ENCODE data around the gene SERPINB6. TPM values are rescaled to one million over a fixed set of nuclear protein-coding genes. Genes with fewer than 3 reads are reported as not detected.

SERPINB6 gene
- polyA plus RNA-seq, 1 experiment = 89.6 TPM

DNA sequence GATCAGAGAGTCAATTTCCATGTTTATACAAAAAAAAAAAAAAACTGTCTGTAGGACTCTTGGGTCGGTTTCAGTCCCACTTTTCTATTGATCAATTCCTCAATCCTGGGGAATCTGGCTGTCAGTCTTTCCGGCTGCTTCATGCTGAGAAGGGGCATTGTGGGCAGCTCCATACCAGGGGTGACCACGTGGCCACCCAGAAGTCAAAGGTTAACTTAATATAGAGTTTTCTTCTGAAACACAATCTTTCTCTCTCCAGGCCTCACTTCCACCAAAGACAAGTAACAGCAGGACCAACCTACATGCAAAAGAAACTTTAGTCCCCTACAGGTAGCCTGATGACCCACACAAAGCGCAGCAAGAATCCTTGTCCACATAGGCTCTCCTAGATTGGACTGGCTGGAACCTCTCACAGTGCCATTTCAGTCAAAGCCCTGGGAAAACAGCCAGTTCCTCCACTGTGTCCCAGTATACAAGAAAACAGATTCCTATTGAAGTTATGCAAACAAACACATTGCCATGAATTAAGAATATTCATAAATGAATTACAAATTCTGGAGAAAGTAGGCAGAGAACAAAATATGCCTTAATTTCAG, 49.7 kb downstream of the SERPINB6 start:
- CTCF ChIA-PET = interaction anchor here (0.9 to 4.9 kb wide), 3 partner anchors 9 to 21 kb away, joined by 3 to 36 read pairs (median 4); no protein-coding TSS in a partner anchor
- H3K27me3 ChIP-seq (ENCODE audit: control insufficient read depth, insufficient read depth, low read length) = peaks cover 4% of the 10 kb centered on the region
- POLR2A ChIA-PET = no interaction called here
- DNase-seq (ENCODE audit: low read depth) = no peak
- no peak for TF ChIP-seq CTCF (IDR thresholded peaks at IDR 0.05; ENCODE audit: insufficient read depth, low read depth, low read length)
- no peaks in the 10 kb centered on the region for H3K36me3 ChIP-seq (ENCODE audit: control insufficient read depth, insufficient read depth, low read length)
- H3K4me3 ChIP-seq (ENCODE audit: low read depth, low read length) = no peak overlapping the region

- H3K4me3 ChIP-seq (ENCODE audit: low read depth, low read length) = no peak overlapping the region
- TF ChIP-seq CTCF (IDR thresholded peaks at IDR 0.05; ENCODE audit: insufficient read depth, low read depth, low read length) = no peak
- ChIA-PET CTCF (interaction anchor here (0.7 to 4.9 kb wide), 4 partner anchors 9 to 172 kb away, joined by 3 to 36 read pairs (median 3); no protein-coding TSS in a partner anchor), POLR2A (no interaction called here)
- no peaks in the 10 kb centered on the region for H3K36me3 ChIP-seq (ENCODE audit: control insufficient read depth, insufficient read depth, low read length)
- H3K27me3 ChIP-seq (ENCODE audit: control insufficient read depth, insufficient read depth, low read length) = no peaks in the 10 kb centered on the region; the same call in 1 of the 2 replicates
- DNase-seq (ENCODE audit: low read depth) = no peak
These were observed 50.7 kb downstream of the SERPINB6 start for GRCh38 chr6:2920671-2921112.

DNA sequence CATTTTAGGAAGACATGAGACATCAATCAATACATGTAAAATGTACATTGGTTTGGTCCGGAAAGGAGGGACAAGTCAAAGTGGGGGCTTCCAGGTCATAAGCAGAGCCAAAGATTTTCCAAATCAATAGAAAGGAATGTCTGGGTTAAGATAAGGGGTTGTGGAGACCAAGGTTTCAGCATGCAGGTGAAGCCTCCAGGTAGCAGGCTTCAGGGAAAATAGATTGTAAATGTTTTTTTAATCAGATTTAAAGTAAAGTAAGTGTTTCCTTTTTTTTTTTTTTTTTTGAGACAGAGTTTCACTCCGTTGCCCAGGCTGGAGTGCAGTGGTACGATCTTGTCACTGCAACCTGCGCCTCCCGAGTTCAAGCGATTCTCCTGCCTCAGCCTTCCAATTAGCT, 51.5 kb downstream of the SERPINB6 start:
- no peak for TF ChIP-seq CTCF (IDR thresholded peaks at IDR 0.05; ENCODE audit: insufficient read depth, low read depth, low read length)
- no peak for DNase-seq (ENCODE audit: low read depth)
- Histone ChIP-seq H3K4me3 (ENCODE audit: low read depth, low read length) (no peak overlapping the region), H3K36me3 (ENCODE audit: control insufficient read depth, insufficient read depth, low read length) (no peaks in the 10 kb centered on the region), H3K27me3 (ENCODE audit: control insufficient read depth, insufficient read depth, low read length) (no peaks in the 10 kb centered on the region; the same call in 1 of the 2 replicates)
- POLR2A ChIA-PET = no interaction called here
- CTCF ChIA-PET = interaction anchor here (0.7 to 4.9 kb wide), 4 partner anchors 9 to 171 kb away, joined by 3 to 36 read pairs (median 3); no protein-coding TSS in a partner anchor

DNA sequence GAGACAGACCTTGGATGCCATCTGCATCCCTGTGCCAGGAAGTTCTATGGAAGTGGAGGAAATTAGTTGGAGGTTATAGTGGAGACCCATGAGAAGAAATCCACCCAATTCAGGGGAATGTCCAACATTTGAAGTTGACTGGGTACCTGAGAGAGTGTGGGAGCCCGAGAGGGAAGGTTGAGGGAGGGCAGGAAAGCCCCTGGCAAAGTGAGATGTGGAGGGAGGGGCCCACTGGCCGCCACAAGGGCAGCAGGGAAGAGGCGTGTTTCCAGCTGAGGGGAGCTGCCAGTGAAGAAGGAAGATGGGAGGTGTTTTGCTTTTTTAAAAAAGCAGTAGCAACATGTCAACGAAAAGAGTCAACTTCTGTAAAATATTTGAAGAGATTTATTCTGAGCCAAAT, 52.0 kb downstream of the SERPINB6 start:
- Histone ChIP-seq H3K36me3 (ENCODE audit: control insufficient read depth, insufficient read depth, low read length) (no peaks in the 10 kb centered on the region), H3K27me3 (ENCODE audit: control insufficient read depth, insufficient read depth, low read length) (no peaks in the 10 kb centered on the region; the same call in 1 of the 2 replicates), H3K4me3 (ENCODE audit: low read depth, low read length) (no peak overlapping the region)
- DNase-seq (ENCODE audit: low read depth) = no peak
- POLR2A ChIA-PET = no interaction called here
- CTCF ChIA-PET = no interaction called here
- TF ChIP-seq CTCF (IDR thresholded peaks at IDR 0.05; ENCODE audit: insufficient read depth, low read depth, low read length) = no peak

GRCh38 chr6:2918936-2919335, 52.4 kb downstream of the SERPINB6 start:
- no peaks in the 10 kb centered on the region; the same call in 1 of the 2 replicates for H3K27me3 ChIP-seq (ENCODE audit: control insufficient read depth, insufficient read depth, low read length)
- H3K4me3 ChIP-seq (ENCODE audit: low read depth, low read length) = no peak overlapping the region
- no peaks in the 10 kb centered on the region for H3K36me3 ChIP-seq (ENCODE audit: control insufficient read depth, insufficient read depth, low read length)
- no peak for TF ChIP-seq CTCF (IDR thresholded peaks at IDR 0.05; ENCODE audit: insufficient read depth, low read depth, low read length)
- no peak for DNase-seq (ENCODE audit: low read depth)
- CTCF ChIA-PET = no interaction called here
- POLR2A ChIA-PET = no interaction called here
